Lower lobe of right lung (tissue), 2 donors: ENCODE measurements around the gene BCOR. TPM values are rescaled to one million over a fixed set of nuclear protein-coding genes. Genes with fewer than 3 reads are reported as not detected.

Experiments
- ATAC-seq, 2 donors: fragments of 200-7000 bp; cut with Tn5 transposase; one replicate each; pipeline ENCODE4 v1.9.1; 2020 to 2022; ENCODE audit warnings: mild to moderate bottlenecking in 2 of 2, moderate library complexity in 2 of 2
- DNase-seq: peaks from one replicate; pipeline ENCODE4 v3.0.0-alpha.2; 2020
- H3K27ac ChIP-seq: fragments of 200-600 bp; one replicate; pipeline ENCODE4 v1.8.0; 2022
- H3K27me3 ChIP-seq: fragments of 200-600 bp; one replicate; pipeline ENCODE4 v1.8.0; 2022; ENCODE audit warnings: low read depth
- H3K36me3 ChIP-seq: fragments of 200-600 bp; one replicate; pipeline ENCODE4 v1.8.0; 2022; ENCODE audit warnings: mild to moderate bottlenecking
- H3K4me1 ChIP-seq: fragments of 200-600 bp; one replicate; pipeline ENCODE4 v1.8.0; 2022
- H3K4me3 ChIP-seq: fragments of 200-600 bp; one replicate; pipeline ENCODE4 v1.8.0; 2022; ENCODE audit warnings: mild to moderate bottlenecking
- H3K9me3 ChIP-seq: fragments of 200-600 bp; one replicate; pipeline ENCODE4 v1.8.0; 2022
- intact Hi-C: fragments of 100-400 bp; cut with DNase I; formaldehyde crosslinking; loops from one replicate; pipeline ENCODE4 v1.11.0; 2022
- total RNA-seq: library from RNA; stranded (reverse); fragmentation: NEBNext Ultra II Directional; extraction: Animal tissue kit (Norgen Biotek cat#: 25700); gene quantifications from one replicate; pipeline ENCODE4 v1.2.1, GENCODE V29; 2021
- TF ChIP-seq, protein P1 (sequence below): fragments of 200-600 bp; IDR thresholded peaks from one replicate; pipeline ENCODE4 v1.8.0; 2022; ENCODE audit warnings: antibody characterized with exemption, mild to moderate bottlenecking
- donor health status: DM: no; HTN: yes; CAD: no; lungs with severe emphysema.

The BCOR gene
- total RNA-seq, 1 donor from 2014 or later, result 25.7 TPM

- Histone ChIP-seq H3K36me3 (no peaks in the 10 kb centered on the region), H3K4me3 (peak overlapping the region; percentile 61), H3K4me1 (peaks cover 28% of the 10 kb centered on the region), H3K9me3 (no peaks in the 10 kb centered on the region), H3K27me3 (no peaks in the 10 kb centered on the region), H3K27ac (peak overlapping the region; percentile 84)
- peak; percentile 60 for DNase-seq
- TF ChIP-seq, protein P1, sequence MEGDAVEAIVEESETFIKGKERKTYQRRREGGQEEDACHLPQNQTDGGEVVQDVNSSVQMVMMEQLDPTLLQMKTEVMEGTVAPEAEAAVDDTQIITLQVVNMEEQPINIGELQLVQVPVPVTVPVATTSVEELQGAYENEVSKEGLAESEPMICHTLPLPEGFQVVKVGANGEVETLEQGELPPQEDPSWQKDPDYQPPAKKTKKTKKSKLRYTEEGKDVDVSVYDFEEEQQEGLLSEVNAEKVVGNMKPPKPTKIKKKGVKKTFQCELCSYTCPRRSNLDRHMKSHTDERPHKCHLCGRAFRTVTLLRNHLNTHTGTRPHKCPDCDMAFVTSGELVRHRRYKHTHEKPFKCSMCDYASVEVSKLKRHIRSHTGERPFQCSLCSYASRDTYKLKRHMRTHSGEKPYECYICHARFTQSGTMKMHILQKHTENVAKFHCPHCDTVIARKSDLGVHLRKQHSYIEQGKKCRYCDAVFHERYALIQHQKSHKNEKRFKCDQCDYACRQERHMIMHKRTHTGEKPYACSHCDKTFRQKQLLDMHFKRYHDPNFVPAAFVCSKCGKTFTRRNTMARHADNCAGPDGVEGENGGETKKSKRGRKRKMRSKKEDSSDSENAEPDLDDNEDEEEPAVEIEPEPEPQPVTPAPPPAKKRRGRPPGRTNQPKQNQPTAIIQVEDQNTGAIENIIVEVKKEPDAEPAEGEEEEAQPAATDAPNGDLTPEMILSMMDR, result no peak
- peak; percentile 27 to 37 for ATAC-seq
- intact Hi-C loops, result no loop called here
Observed at GRCh38 chrX:40104630-40104984, 6.8 kb upstream of the BCOR start.

- ATAC-seq, result no peak
- TF ChIP-seq, protein P1, result no peak
- Histone ChIP-seq H3K27me3 (no peaks in the 10 kb centered on the region), H3K4me1 (peaks cover 35% of the 10 kb centered on the region), H3K9me3 (no peaks in the 10 kb centered on the region), H3K36me3 (no peaks in the 10 kb centered on the region), H3K4me3 (no peak overlapping the region), H3K27ac (no peak overlapping the region)
- intact Hi-C loops, result no loop called here
- no peak for DNase-seq
Observed at GRCh38 chrX:40103565-40104323, 6.0 kb upstream of the BCOR start.

DNA sequence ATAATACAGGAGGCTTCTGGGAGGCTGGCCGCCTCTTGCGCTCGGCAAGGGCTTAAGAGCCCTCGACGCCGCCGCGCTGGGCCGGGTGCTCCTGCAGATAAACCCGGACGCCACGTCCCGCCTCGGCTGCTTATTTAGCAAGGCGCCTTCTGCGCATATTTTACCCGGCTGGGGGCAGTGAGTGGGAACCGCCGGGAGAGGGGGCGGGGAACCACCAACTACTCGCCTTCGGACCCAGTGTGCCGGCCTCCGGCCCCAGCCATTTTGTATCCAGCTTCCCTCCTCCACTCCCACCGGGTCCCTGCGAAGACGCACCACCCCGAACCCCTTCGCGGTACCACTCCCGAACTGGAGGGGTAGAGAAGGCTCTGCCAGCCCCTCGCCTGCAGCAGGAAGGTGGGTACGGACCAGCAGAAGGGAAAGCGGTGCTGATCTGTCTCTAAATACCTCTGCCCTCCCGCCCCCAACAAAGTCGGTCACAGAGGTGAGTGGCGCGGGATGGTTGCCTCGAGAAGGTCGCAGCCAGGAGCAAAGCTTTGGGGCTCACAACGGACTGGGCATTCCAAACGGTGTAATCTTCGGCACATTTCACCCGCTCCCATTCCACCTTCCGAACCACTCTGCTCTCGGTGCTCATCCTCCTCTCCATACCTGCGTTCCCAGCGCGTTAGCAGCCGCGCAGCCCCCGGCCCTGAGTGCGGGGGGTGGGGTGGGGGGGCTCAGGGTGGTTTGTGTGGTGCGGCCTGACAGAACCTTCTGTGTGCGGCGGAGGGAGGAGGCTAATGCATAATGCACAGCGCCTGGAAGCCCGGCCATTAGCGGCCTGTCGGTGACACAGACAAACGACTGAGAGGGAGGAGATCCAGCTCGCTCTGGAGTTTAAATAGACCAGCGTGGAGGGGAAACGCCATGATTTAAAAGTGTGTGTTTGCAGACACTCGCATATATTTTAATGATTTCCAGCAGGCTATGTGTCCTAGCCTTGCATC lies 4.9 kb upstream of the BCOR start:
- peaks cover 24% of the 10 kb centered on the region for H3K4me1 ChIP-seq
- no peaks in the 10 kb centered on the region for H3K9me3 ChIP-seq
- H3K27ac ChIP-seq, result no peak overlapping the region
- H3K4me3 ChIP-seq, result no peak overlapping the region
- TF ChIP-seq, protein P1, result no peak
- intact Hi-C loops, result no loop called here
- ATAC-seq (no peak), DNase-seq (no peak)
- no peaks in the 10 kb centered on the region for H3K36me3 ChIP-seq
- no peaks in the 10 kb centered on the region for H3K27me3 ChIP-seq

DNA sequence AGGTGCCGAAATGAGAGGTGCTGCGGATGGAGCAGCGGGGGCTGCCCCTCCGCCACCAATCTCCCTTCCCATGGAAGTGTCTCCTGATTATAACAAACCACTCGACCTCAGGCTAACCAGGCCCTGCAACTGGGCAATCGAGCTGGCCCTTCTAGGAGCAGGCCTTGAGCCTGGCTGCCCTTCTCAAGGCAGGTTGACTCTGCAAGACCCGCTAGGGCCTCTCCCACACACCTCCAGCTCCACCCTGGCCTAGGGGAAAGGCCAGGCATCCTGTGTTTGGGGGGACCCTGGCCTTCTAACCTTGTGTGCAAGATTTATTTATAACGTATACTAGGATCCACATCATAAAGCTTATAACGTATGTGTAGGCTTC lies 3.7 kb upstream of the BCOR start:
- no peaks in the 10 kb centered on the region for H3K9me3 ChIP-seq
- H3K36me3 ChIP-seq, result no peaks in the 10 kb centered on the region
- no peak overlapping the region for H3K4me3 ChIP-seq
- no peak for ATAC-seq
- no peak for DNase-seq
- intact Hi-C loops, result no loop called here
- TF ChIP-seq, protein P1, result no peak
- H3K4me1 ChIP-seq, result peaks cover 14% of the 10 kb centered on the region
- no peaks in the 10 kb centered on the region for H3K27me3 ChIP-seq
- H3K27ac ChIP-seq, result no peak overlapping the region

DNA sequence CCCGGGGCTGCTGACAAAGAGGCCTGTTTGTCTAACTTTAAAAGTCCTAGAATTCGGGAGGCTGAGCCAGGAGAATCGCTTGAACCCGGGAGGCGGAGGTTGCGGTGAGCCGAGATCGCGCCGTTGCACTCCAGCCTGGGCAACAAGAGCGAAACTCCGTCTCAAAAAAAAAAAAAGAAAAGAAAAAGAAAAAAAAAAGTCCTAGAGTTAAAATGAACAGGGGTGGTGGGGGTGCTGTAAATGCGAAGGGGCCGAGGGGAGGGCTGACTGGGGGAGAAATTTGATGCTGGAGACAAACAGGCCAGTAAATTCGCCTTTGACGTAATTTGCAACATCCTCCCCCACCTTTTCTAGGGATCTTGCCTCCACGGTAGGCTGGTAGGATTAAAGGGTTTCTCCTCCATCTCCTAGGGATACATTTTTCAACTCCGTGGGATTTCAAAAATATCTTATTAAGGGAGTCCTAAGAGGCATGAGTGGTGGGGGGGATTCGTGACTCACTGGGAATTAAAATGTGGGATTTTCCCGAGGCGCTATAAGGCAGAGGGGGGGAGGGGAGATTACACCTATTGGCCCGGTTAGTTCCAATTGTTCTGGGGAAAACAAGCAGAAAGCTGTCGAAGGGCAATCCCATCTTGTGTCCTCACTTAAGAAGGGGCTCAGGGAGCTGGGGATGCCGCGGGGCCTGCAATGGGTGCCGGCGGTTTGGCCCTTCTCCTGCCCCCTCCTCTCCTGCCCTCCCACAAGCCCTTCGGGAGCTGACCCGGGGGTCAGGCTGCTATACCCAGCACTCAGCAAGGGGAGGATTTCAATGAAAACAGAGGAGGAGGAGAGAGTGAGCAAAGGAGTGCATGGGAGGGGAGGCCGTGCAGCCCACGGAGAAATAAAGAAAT lies 3.0 kb upstream of the BCOR start:
- Histone ChIP-seq H3K4me1 (peaks cover 14% of the 10 kb centered on the region), H3K9me3 (no peaks in the 10 kb centered on the region), H3K36me3 (no peaks in the 10 kb centered on the region), H3K27me3 (no peaks in the 10 kb centered on the region), H3K4me3 (no peak overlapping the region), H3K27ac (no peak overlapping the region)
- intact Hi-C loops, result no loop called here
- DNase-seq (no peak), ATAC-seq (no peak)
- TF ChIP-seq, protein P1, result no peak
